ENCODE data around the gene SEMA3F. TPM values are rescaled to one million over a fixed set of nuclear protein-coding genes. Genes with fewer than 3 reads are reported as not detected.
A peak's percentile ranks its signal among the peaks of the same experiment; 100 is the strongest.

SEMA3F gene
- polyA plus RNA-seq, 2 of the 4 experiments (the other 2 are of a cell fraction), result 2.9 to 10.6 TPM

GRCh38 chr3:50139718-50140423 is 15.3 kb upstream of the SEMA3F start:
- ChIA-PET CTCF (interaction anchor here (0.6 to 10.5 kb wide), 3 partner anchors 19 to 182 kb away, joined by 3 to 70 read pairs (median 5); no protein-coding TSS in a partner anchor), POLR2A (no interaction called here)
- no peak overlapping the region for H3K4me2 ChIP-seq
- no peak overlapping the region for H3K4me3 ChIP-seq
- H3K4me1 ChIP-seq, result no peaks in the 10 kb centered on the region
- H3K9me3 ChIP-seq, result no peaks in the 10 kb centered on the region
- no peak for TF ChIP-seq HEYL (CRISPR knock-in tag; IDR thresholded peaks at IDR 0.05)
- TF ChIP-seq BHLHE40 (IDR thresholded peaks at IDR 0.05; ENCODE audit: low read depth, low read length), result no peak
- TF ChIP-seq REST (IDR thresholded peaks at IDR 0.05), result no peak
- no peak for TF ChIP-seq TP53 (CRISPR knock-in tag; IDR thresholded peaks at IDR 0.05)
- TF ChIP-seq HOXB13 (CRISPR knock-in tag; IDR thresholded peaks at IDR 0.05; ENCODE audit: low read depth), result no peak
- TF ChIP-seq MAFK (IDR thresholded peaks at IDR 0.05; ENCODE audit: partially characterized antibody), result no peak
- TF ChIP-seq ATOH8 (CRISPR knock-in tag; IDR thresholded peaks at IDR 0.05; ENCODE audit: low read depth), result no peak
- no peak for TF ChIP-seq RCOR1 (IDR thresholded peaks at IDR 0.05; ENCODE audit: low read depth, low read length)
- TF ChIP-seq CBX8 (IDR thresholded peaks at IDR 0.05), result no peak
- no peak for TF ChIP-seq HOXB5 (CRISPR knock-in tag; IDR thresholded peaks at IDR 0.05)
- no peak for TF ChIP-seq MYC (IDR thresholded peaks at IDR 0.05; ENCODE audit: borderline replicate concordance, low read length)
- TF ChIP-seq HOXA7 (CRISPR knock-in tag; IDR thresholded peaks at IDR 0.05), result no peak
- no peak for TF ChIP-seq KDM5A (IDR thresholded peaks at IDR 0.05)
- TF ChIP-seq KDM1A (IDR thresholded peaks at IDR 0.05; ENCODE audit: low read depth), result no peak
- TF ChIP-seq CEBPB (IDR thresholded peaks at IDR 0.05), result no peak
- TF ChIP-seq ZNF302 (CRISPR knock-in tag; IDR thresholded peaks at IDR 0.05), result no peak
- TF ChIP-seq USF2 (IDR thresholded peaks at IDR 0.05), result no peak
- no peak for TF ChIP-seq POLR2AphosphoS2 (conservative IDR thresholded peaks at IDR 0.05; ENCODE audit: low read length)
- TF ChIP-seq JUN (IDR thresholded peaks at IDR 0.05), result no peak
- no peak for TF ChIP-seq EHF (CRISPR knock-in tag; IDR thresholded peaks at IDR 0.05)
- WGBS (ENCODE audit: missing lambda C conversion rate), result 56% methylated on average over 11 of the region's 13 CpGs
- no peak overlapping the region for H3K27ac ChIP-seq
- DNase-seq (ENCODE audit: low read depth in 1 of 2, low spot score in 1 of 2) (no peak), FAIRE-seq (no peak), ATAC-seq (peak in 1 of 2 experiments; percentile 16; a peak in 3 of 6 replicates)

GRCh38 chr3:50140990-50141389 is 14.1 kb upstream of the SEMA3F start:
- no peaks in the 10 kb centered on the region for H3K9me3 ChIP-seq
- ChIA-PET POLR2A (no interaction called here), CTCF (no interaction called here)
- no peak overlapping the region for H3K27ac ChIP-seq
- no peak for FAIRE-seq
- no peak overlapping the region for H3K4me2 ChIP-seq
- no peak for ATAC-seq
- H3K4me3 ChIP-seq, result no peak overlapping the region
- H3K4me1 ChIP-seq, result no peaks in the 10 kb centered on the region
- WGBS (ENCODE audit: missing lambda C conversion rate), result 85% methylated on average over 12 of the region's 12 CpGs
- no peak for DNase-seq (ENCODE audit: low read depth in 1 of 2, low spot score in 1 of 2)
- no peak for TF ChIP-seq SMC3 (IDR thresholded peaks at IDR 0.05)
- no peak for TF ChIP-seq FOSB (CRISPR knock-in tag; IDR thresholded peaks at IDR 0.05)
- TF ChIP-seq ESRRA (IDR thresholded peaks at IDR 0.05; ENCODE audit: borderline replicate concordance, low read length), result no peak
- TF ChIP-seq RAD21 (conservative IDR thresholded peaks at IDR 0.05 in 1 of 2, IDR thresholded peaks at IDR 0.05 in 1 of 2), result no peak
- TF ChIP-seq ZC3H11A (IDR thresholded peaks at IDR 0.05), result no peak
- no peak for TF ChIP-seq POLR2A (IDR thresholded peaks at IDR 0.05; ENCODE audit: low read length)
- TF ChIP-seq SREBF2 (IDR thresholded peaks at IDR 0.05), result no peak
- no peak for TF ChIP-seq BHLHE40 (IDR thresholded peaks at IDR 0.05; ENCODE audit: low read depth, low read length)
- no peak for TF ChIP-seq ZSCAN20 (CRISPR knock-in tag; IDR thresholded peaks at IDR 0.05)
- TF ChIP-seq EHMT2 (IDR thresholded peaks at IDR 0.05; ENCODE audit: low read depth), result no peak
- TF ChIP-seq FOXS1 (CRISPR knock-in tag; IDR thresholded peaks at IDR 0.05), result no peak
- TF ChIP-seq HOXB5 (CRISPR knock-in tag; IDR thresholded peaks at IDR 0.05), result no peak
- no peak for TF ChIP-seq NPAS2 (CRISPR knock-in tag; IDR thresholded peaks at IDR 0.05; ENCODE audit: borderline replicate concordance)
- no peak for TF ChIP-seq CBX2 (IDR thresholded peaks at IDR 0.05; ENCODE audit: borderline replicate concordance, low read depth)

Data from A549 (cell line).